GM21360 (cell line): ENCODE measurements around the gene CDH6.

ENCODE experiments used
- ATAC-seq: cut with Tn5 transposase; IDR thresholded peaks from one replicate; pipeline ENCODE4 v1.9.1; 2021; ENCODE audit warnings: mild to moderate bottlenecking, moderate library complexity; ENCODE audit not compliant: unreplicated experiment

The CDH6 gene

GRCh38 chr5:31196309-31196708 lies 2.8 kb downstream of the CDH6 start:
- no peak for ATAC-seq

GRCh38 chr5:31197183-31197582 lies 3.7 kb downstream of the CDH6 start:
- no peak for ATAC-seq

- ATAC-seq, result no peak
Observed at GRCh38 chr5:31204958-31205357, 11.5 kb downstream of the CDH6 start.

GRCh38 chr5:31208043-31208442 lies 14.6 kb downstream of the CDH6 start:
- ATAC-seq, result no peak

GRCh38 chr5:31209334-31209733 lies 15.8 kb downstream of the CDH6 start:
- ATAC-seq, result no peak

- ATAC-seq, result no peak
Observed at GRCh38 chr5:31211098-31211497, 17.6 kb downstream of the CDH6 start.

- ATAC-seq, result no peak
Observed at GRCh38 chr5:31213257-31213656, 19.8 kb downstream of the CDH6 start.

- ATAC-seq, result no peak
Observed at GRCh38 chr5:31213705-31214121, 20.2 kb downstream of the CDH6 start.

GRCh38 chr5:31214229-31214628 lies 20.7 kb downstream of the CDH6 start:
- no peak for ATAC-seq

- no peak for ATAC-seq
Observed at GRCh38 chr5:31215236-31215635, 21.8 kb downstream of the CDH6 start.

GRCh38 chr5:31217446-31217845 lies 24.0 kb downstream of the CDH6 start:
- ATAC-seq, result no peak

GRCh38 chr5:31218978-31219377 lies 25.5 kb downstream of the CDH6 start:
- ATAC-seq, result no peak

- no peak for ATAC-seq
Observed at GRCh38 chr5:31221001-31221400, 27.5 kb downstream of the CDH6 start.

GRCh38 chr5:31225118-31225517 lies 31.6 kb downstream of the CDH6 start:
- no peak for ATAC-seq

GRCh38 chr5:31225613-31226012 lies 32.1 kb downstream of the CDH6 start:
- ATAC-seq, result no peak

- ATAC-seq, result no peak
Observed at GRCh38 chr5:31226651-31227050, 33.2 kb downstream of the CDH6 start.

- no peak for ATAC-seq
Observed at GRCh38 chr5:31229266-31229665, 35.8 kb downstream of the CDH6 start.

GRCh38 chr5:31231177-31231838 lies 37.8 kb downstream of the CDH6 start:
- no peak for ATAC-seq

GRCh38 chr5:31232273-31232888 lies 38.9 kb downstream of the CDH6 start:
- peak; percentile 95 for ATAC-seq

GRCh38 chr5:31235381-31235780 lies 41.9 kb downstream of the CDH6 start:
- ATAC-seq, result no peak

- no peak for ATAC-seq
Observed at GRCh38 chr5:31236339-31236738, 42.9 kb downstream of the CDH6 start.

- no peak for ATAC-seq
Observed at GRCh38 chr5:31237174-31237573, 43.7 kb downstream of the CDH6 start.

GRCh38 chr5:31238497-31238896 lies 45.0 kb downstream of the CDH6 start:
- ATAC-seq, result no peak
